DLD1 (cell line): ENCODE results near the gene SYT6.

ENCODE experiments used
- in situ Hi-C: cut with HindIII; loops from 2 replicates; pipeline ENCODE4 v1.10.0; 2017; ENCODE audit warnings: low sequenced_read_pairs

The SYT6 gene

GRCh38 chr1:114153261-114154145 is at the start of gene SYT6:
TSS of gene SYT6 (minus strand) at chr1:114153869. CDS start at chr1:114153772, 97 bp downstream.
- in situ Hi-C loops = no loop called here

GRCh38 chr1:114201486-114201885 is 47.8 kb upstream of the SYT6 start:
- in situ Hi-C loops = no loop called here

GRCh38 chr1:114199017-114199594 is 45.4 kb upstream of the SYT6 start:
- in situ Hi-C loops = no loop called here

GRCh38 chr1:114196992-114197907 is 43.6 kb upstream of the SYT6 start:
- in situ Hi-C loops = no loop called here

- in situ Hi-C loops = no loop called here
Measured at GRCh38 chr1:114195819-114196218, 42.1 kb upstream of the SYT6 start.

GRCh38 chr1:114192328-114192727 is 38.7 kb upstream of the SYT6 start:
- in situ Hi-C loops = no loop called here

- in situ Hi-C loops = no loop called here
Measured at GRCh38 chr1:114189398-114189797, 35.7 kb upstream of the SYT6 start.

- in situ Hi-C loops = no loop called here
Measured at GRCh38 chr1:114181356-114181755, 27.7 kb upstream of the SYT6 start.

- in situ Hi-C loops = no loop called here
Measured at GRCh38 chr1:114180742-114181141, 27.1 kb upstream of the SYT6 start.

- in situ Hi-C loops = no loop called here
Measured at GRCh38 chr1:114178936-114179335, 25.3 kb upstream of the SYT6 start.

- in situ Hi-C loops = no loop called here
Measured at GRCh38 chr1:114177282-114177681, 23.6 kb upstream of the SYT6 start.

GRCh38 chr1:114176366-114176765 is 22.7 kb upstream of the SYT6 start:
- in situ Hi-C loops = no loop called here

GRCh38 chr1:114173680-114174079 is 20.0 kb upstream of the SYT6 start:
- in situ Hi-C loops = no loop called here

- in situ Hi-C loops = no loop called here
Measured at GRCh38 chr1:114169509-114169908, 15.8 kb upstream of the SYT6 start.

GRCh38 chr1:114167226-114167625 is 13.6 kb upstream of the SYT6 start:
- in situ Hi-C loops = no loop called here

- in situ Hi-C loops = no loop called here
Measured at GRCh38 chr1:114164840-114165543, 11.3 kb upstream of the SYT6 start.

- in situ Hi-C loops = no loop called here
Measured at GRCh38 chr1:114159941-114160340, 6.3 kb upstream of the SYT6 start.

GRCh38 chr1:114157275-114157660 is 3.6 kb upstream of the SYT6 start:
- in situ Hi-C loops = no loop called here

- in situ Hi-C loops = no loop called here
Measured at GRCh38 chr1:114156538-114157274, 3.0 kb upstream of the SYT6 start.

GRCh38 chr1:114155706-114156105 is 2.0 kb upstream of the SYT6 start:
- in situ Hi-C loops = no loop called here
